B cell (primary cell): Measurements from ENCODE around the gene CFAP97D2. TPM values are rescaled to one million over a fixed set of nuclear protein-coding genes. Genes with fewer than 3 reads are reported as not detected.

ENCODE experiments used
- ATAC-seq: fragments of 200-7000 bp; cut with Tn5 transposase; one replicate; pipeline ENCODE4 v1.10.0; 2021; ENCODE audit warnings: low read depth, mild to moderate bottlenecking, moderate number of reproducible peaks, moderate library complexity
- CTCF ChIA-PET: fragments of 350-600 bp; sonication (Branson Sonifier 250); formaldehyde crosslinking; loops from one replicate; lab custom pipeline; 2021; ENCODE audit warnings: antibody characterized with exemption, inconsistent platforms; lab: Charles Lee
- POLR2A ChIA-PET: fragments of 350-600 bp; sonication (Branson Sonifier 250); formaldehyde crosslinking; loops from one replicate; lab custom pipeline; 2021; ENCODE audit warnings: antibody characterized with exemption; lab: Charles Lee
- DNase-seq: peaks from one replicate; pipeline ENCODE4 v3.0.0; 2013
- H2AFZ ChIP-seq: 2 replicates; pipeline ENCODE4 v1.6.1; 2012; ENCODE audit warnings: mild to moderate bottlenecking, low read depth, low read length; ENCODE audit not compliant: insufficient read depth, poor library complexity, severe bottlenecking
- H3K27ac ChIP-seq, 2 donors: 1 replicate in 1 of 2; 2 replicates in 1 of 2; pipeline ENCODE4 v1.5.1; 2012 to 2013; ENCODE audit warnings: low read length in 2 of 2, mild to moderate bottlenecking in 2 of 2, moderate library complexity in 1 of 2
- H3K27me3 ChIP-seq, 4 experiments: fragments of 200-600 bp in 1 of 4; sonication (generic) in 1 of 4; replicated peaks in 1 of 4; 1 replicate in 2 of 4; 2 replicates in 2 of 4; pipeline versions ENCODE4 v1.6.1 to v1.7.0; 2013 to 2016; ENCODE audit warnings: low read length in 3 of 4, mild to moderate bottlenecking in 2 of 4, mixed read lengths in 1 of 4, moderate library complexity in 1 of 4; ENCODE audit not compliant: insufficient read depth in 4 of 4, control insufficient read depth in 3 of 4; ENCODE audit errors: control extremely low read depth in 1 of 4
- H3K36me3 ChIP-seq, 2 experiments: replicated peaks in 1 of 2; 1 replicate in 1 of 2; 2 replicates in 1 of 2; pipeline versions ENCODE4 v1.6.1 to v1.7.1; 2013; ENCODE audit warnings: low read length in 1 of 2; ENCODE audit not compliant: insufficient read depth in 2 of 2, control insufficient read depth in 1 of 2; ENCODE audit errors: control extremely low read depth in 1 of 2, extremely low read depth in 1 of 2
- H3K4me1 ChIP-seq, 2 donors: fragments of 200-600 bp in 1 of 2; sonication (generic) in 1 of 2; 1 replicate in 1 of 2; 2 replicates in 1 of 2; pipeline versions ENCODE4 v1.5.1 to v1.6.1; 2013 to 2017; ENCODE audit warnings: low read length in 2 of 2; ENCODE audit not compliant: control insufficient read depth in 2 of 2, insufficient read depth in 2 of 2
- H3K4me2 ChIP-seq: replicated peaks from 2 replicates; pipeline ENCODE3; 2012; ENCODE audit warnings: mild to moderate bottlenecking, low read depth, low read length; ENCODE audit not compliant: poor library complexity, severe bottlenecking
- H3K4me3 ChIP-seq, 5 experiments: fragments of 200-600 bp in 1 of 5; sonication (generic) in 1 of 5; 1 replicate in 3 of 5; 2 replicates in 2 of 5; pipeline versions ENCODE4 v1.5.1 to v1.7.0; 2011 to 2016; ENCODE audit warnings: low read length in 4 of 5, mild to moderate bottlenecking in 4 of 5, low read depth in 2 of 5, control low read depth in 1 of 5, moderate library complexity in 1 of 5; ENCODE audit not compliant: insufficient read depth in 1 of 5; ENCODE audit errors: control extremely low read depth in 1 of 5, extremely low read depth in 1 of 5
- H3K79me2 ChIP-seq: fragments of 200-600 bp; sonication (generic); one replicate; pipeline ENCODE4 v1.6.0; 2016; ENCODE audit warnings: low read length; ENCODE audit not compliant: control insufficient read depth, insufficient read depth
- H3K9ac ChIP-seq: fragments of 200-600 bp; sonication (generic); 2 replicates; pipeline ENCODE4 v1.6.1; 2017; ENCODE audit warnings: mild to moderate bottlenecking, low read length, moderate library complexity
- H3K9me3 ChIP-seq, 3 donors: one replicate each; pipeline versions ENCODE4 v1.6.1 to v1.7.1; 2013; ENCODE audit warnings: low read length in 2 of 3; ENCODE audit not compliant: control insufficient read depth in 2 of 3, insufficient read depth in 1 of 3; ENCODE audit errors: control extremely low read depth in 1 of 3
- H4K20me1 ChIP-seq: 2 replicates; pipeline ENCODE4 v1.6.0; 2012; ENCODE audit warnings: mild to moderate bottlenecking, low read length; ENCODE audit not compliant: insufficient read depth, control insufficient read depth, poor library complexity, severe bottlenecking
- H3K27ac Mint-ChIP-seq: one replicate; pipeline ENCODE4 v1.8.0; 2021; ENCODE audit warnings: mixed read lengths
- H3K27me3 Mint-ChIP-seq: one replicate; pipeline ENCODE4 v1.8.0; 2021; ENCODE audit warnings: mixed read lengths
- H3K4me1 Mint-ChIP-seq: one replicate; pipeline ENCODE4 v1.8.0; 2021; ENCODE audit warnings: mixed read lengths
- H3K4me3 Mint-ChIP-seq: one replicate; pipeline ENCODE4 v1.8.0; 2021; ENCODE audit warnings: mixed read lengths
- H3K9me3 Mint-ChIP-seq: one replicate; pipeline ENCODE4 v1.8.0; 2022; ENCODE audit warnings: mixed read lengths; ENCODE audit not compliant: insufficient read depth
- CTCF ChIP-seq: fragments of 200-600 bp; IDR thresholded peaks from one replicate; pipeline ENCODE4 v1.8.0; 2022; ENCODE audit warnings: antibody characterized with exemption, mild to moderate bottlenecking
- EZH2 ChIP-seq: IDR thresholded peaks from 2 replicates; pipeline ENCODE4 v1.6.1; 2012; ENCODE audit warnings: borderline replicate concordance, low read depth, mild to moderate bottlenecking, moderate library complexity, low read length; ENCODE audit not compliant: insufficient read depth, poor library complexity, severe bottlenecking
- WGBS: methylation state at CpG from one replicate; pipeline ENCODE4 v1.1.5; 2013; ENCODE audit warnings: missing lambda C conversion rate; ENCODE audit not compliant: insufficient coverage; 5-methylcytosine and 5-hydroxymethylcytosine counted together
- intact Hi-C: fragments of 100-400 bp; cut with micrococcal nuclease; formaldehyde crosslinking; loops from one replicate; pipeline ENCODE4 v1.10.0; 2022
- polyA plus RNA-seq: library from polyadenylated mRNA; depleted of rRNA; stranded (reverse); fragments of >200 nt; gene quantifications from 2 replicates; pipeline ENCODE4 v1.2.3, GENCODE V29; 2012
- total RNA-seq, 2 donors: library from RNA; stranded (reverse); fragments of 120-200 nt in 1 of 2; gene quantifications; 1 replicate in 1 of 2; 2 replicates in 1 of 2; pipeline versions ENCODE4 v1.2.3 to v1.2.4, GENCODE V29; 2013 to 2022

The CFAP97D2 gene
- total and polyA plus RNA-seq, 2 donors (not counting 1 experiment from before 2014, with no cell fraction given), result 0.09 to 0.22 TPM

GRCh38 chr13:114167885-114168284 is 11.2 kb upstream of the CFAP97D2 start:
- Histone ChIP-seq H3K79me2 (no peaks in the 10 kb centered on the region), H3K4me2 (no peak overlapping the region), H3K9ac (no peak overlapping the region), H3K36me3 (no peaks in the 10 kb centered on the region), H3K27ac (no peak overlapping the region), H3K4me1 (peaks cover 15 to 18% of the 10 kb centered on the region in 2 donors), H4K20me1 (no peaks in the 10 kb centered on the region), H3K4me3 (no peak overlapping the region), H3K9me3 (no peaks in the 10 kb centered on the region), H2AFZ (no peak overlapping the region), H3K27me3 (no peaks in the 10 kb centered on the region)
- TF ChIP-seq CTCF (no peak), EZH2 (no peak)
- ChIA-PET POLR2A (no interaction called here), CTCF (no interaction called here)
- Mint-ChIP-seq H3K27me3 (peaks cover 19% of the 10 kb centered on the region), H3K4me1 (peaks cover 9% of the 10 kb centered on the region), H3K9me3 (no peaks in the 10 kb centered on the region), H3K27ac (no peak overlapping the region), H3K4me3 (no peak overlapping the region)
- no peak for DNase-seq
- 100% methylated on average over 2 of the region's 5 CpGs for WGBS
- intact Hi-C loops, result no loop called here
- no peak for ATAC-seq

GRCh38 chr13:114173272-114173671 is 5.8 kb upstream of the CFAP97D2 start:
- no peak overlapping the region for H3K27ac Mint-ChIP-seq
- no peaks in the 10 kb centered on the region for H3K9me3 Mint-ChIP-seq
- WGBS, result 78% methylated on average over 1 of the region's 3 CpGs
- H3K9ac ChIP-seq, result no peak overlapping the region
- POLR2A ChIA-PET, result no interaction called here
- intact Hi-C loops, result no loop called here
- no peak overlapping the region for H2AFZ ChIP-seq
- H3K4me1 Mint-ChIP-seq, result peaks cover 4% of the 10 kb centered on the region
- no peak overlapping the region for H3K4me3 ChIP-seq
- no peaks in the 10 kb centered on the region for H3K36me3 ChIP-seq
- TF ChIP-seq CTCF, result no peak
- no peak for TF ChIP-seq EZH2
- H3K27ac ChIP-seq, result no peak overlapping the region
- H3K9me3 ChIP-seq, result peaks cover 1 to 11% (median 8%) of the 10 kb centered on the region in 3 donors
- no peak for DNase-seq
- no peak for ATAC-seq
- H3K27me3 Mint-ChIP-seq, result peaks cover 7% of the 10 kb centered on the region
- no peaks in the 10 kb centered on the region for H3K4me1 ChIP-seq
- no peak overlapping the region for H3K4me2 ChIP-seq
- H3K4me3 Mint-ChIP-seq, result no peak overlapping the region
- CTCF ChIA-PET, result interaction anchor here (1.2 kb wide), 1 partner anchor 53 kb away, joined by 5 read pairs; no protein-coding TSS in a partner anchor
- peaks cover 0 to 5% (median 0%) of the 10 kb centered on the region in 4 experiments for H3K27me3 ChIP-seq
- no peaks in the 10 kb centered on the region for H4K20me1 ChIP-seq
- H3K79me2 ChIP-seq, result no peaks in the 10 kb centered on the region
